T-cell (primary cell): Measurements from ENCODE around the gene CFAP46. TPM values are rescaled to one million over a fixed set of nuclear protein-coding genes. Genes with fewer than 3 reads are reported as not detected.

Experiments
- ATAC-seq, 4 experiments: fragments of 200-7000 bp in 3 of 4; fragments of 150-1000 bp in 1 of 4; cut with Tn5 transposase; replicated peaks in 1 of 4; 1 replicate in 3 of 4; 2 replicates in 1 of 4; pipeline ENCODE4 v1.10.0; 2021; ENCODE audit warnings: moderate library complexity in 3 of 4, mild to moderate bottlenecking in 2 of 4, moderate number of reproducible peaks in 1 of 4
- CTCF ChIA-PET, 2 donors: fragments of 300-600 bp; sonication (Branson Sonifier 250); formaldehyde crosslinking; loops; one replicate each; lab custom pipeline; 2022; ENCODE audit warnings: antibody characterized with exemption in 2 of 2; lab: Charles Lee
- POLR2A ChIA-PET, 2 donors: fragments of 300-600 bp; sonication (Branson Sonifier 250); formaldehyde crosslinking; loops; one replicate each; lab custom pipeline; 2022; ENCODE audit warnings: antibody characterized with exemption in 2 of 2; lab: Charles Lee
- DNase-seq, 35 experiments: peaks; one replicate each; pipeline versions ENCODE4 v3.0.0 to v3.0.0-alpha.2; 2013 to 2023
- H3K27ac ChIP-seq: one replicate; pipeline ENCODE4 v1.5.1; 2013; ENCODE audit warnings: low read length
- H3K27me3 ChIP-seq, 2 experiments: replicated peaks in 1 of 2; 1 replicate in 1 of 2; 2 replicates in 1 of 2; pipeline versions ENCODE4 v1.6.1 to v1.7.0; 2013; ENCODE audit warnings: low read length in 1 of 2, mixed read lengths in 1 of 2; ENCODE audit not compliant: control insufficient read depth in 2 of 2, insufficient read depth in 2 of 2; ENCODE audit errors: extremely low read depth in 1 of 2
- H3K36me3 ChIP-seq, 2 donors: 1 replicate in 1 of 2; 2 replicates in 1 of 2; pipeline versions ENCODE4 v1.6.1 to v1.7.0; 2013; ENCODE audit warnings: low read length in 1 of 2; ENCODE audit not compliant: control insufficient read depth in 2 of 2, insufficient read depth in 1 of 2; ENCODE audit errors: extremely low read depth in 1 of 2
- H3K4me1 ChIP-seq, 2 experiments: 1 replicate in 1 of 2; 2 replicates in 1 of 2; pipeline versions ENCODE4 v1.6.1 to v1.7.0; 2013; ENCODE audit warnings: low read length in 2 of 2, mixed read lengths in 1 of 2; ENCODE audit not compliant: insufficient read depth in 2 of 2, control insufficient read depth in 1 of 2; ENCODE audit errors: extremely low read depth in 1 of 2
- H3K4me3 ChIP-seq, 2 donors: 1 replicate in 1 of 2; 2 replicates in 1 of 2; pipeline versions ENCODE4 v1.5.1 to v1.7.0; 2013; ENCODE audit warnings: mild to moderate bottlenecking in 2 of 2, low read length in 1 of 2, moderate library complexity in 1 of 2; ENCODE audit not compliant: control insufficient read depth in 1 of 2; ENCODE audit errors: extremely low read depth in 1 of 2
- H3K9me3 ChIP-seq: 2 replicates; pipeline ENCODE4 v1.7.0; 2013
- H3K27ac Mint-ChIP-seq, 2 donors: one replicate each; pipeline ENCODE4 v1.8.0; 2020 to 2021; ENCODE audit warnings: mild to moderate bottlenecking in 2 of 2, mixed read lengths in 2 of 2
- H3K27me3 Mint-ChIP-seq, 2 donors: one replicate each; pipeline ENCODE4 v1.8.0; 2021 to 2022; ENCODE audit warnings: mixed read lengths in 2 of 2
- H3K36me3 Mint-ChIP-seq: one replicate; pipeline ENCODE4 v1.8.0; 2021; ENCODE audit warnings: mixed read lengths
- H3K4me1 Mint-ChIP-seq, 3 donors: one replicate each; pipeline ENCODE4 v1.8.0; 2020 to 2022; ENCODE audit warnings: mixed read lengths in 3 of 3, mild to moderate bottlenecking in 1 of 3
- H3K4me3 Mint-ChIP-seq, 3 donors: one replicate each; pipeline ENCODE4 v1.8.0; 2020 to 2022; ENCODE audit warnings: mild to moderate bottlenecking in 3 of 3, mixed read lengths in 3 of 3, moderate library complexity in 3 of 3
- H3K9me3 Mint-ChIP-seq, 3 donors: one replicate each; pipeline ENCODE4 v1.8.0; 2020 to 2022; ENCODE audit warnings: mixed read lengths in 3 of 3
- WGBS: methylation state at CpG from one replicate; pipeline ENCODE4 v1.1.5; 2013; ENCODE audit warnings: missing lambda C conversion rate; ENCODE audit not compliant: insufficient coverage; 5-methylcytosine and 5-hydroxymethylcytosine counted together
- total RNA-seq, 35 experiments: library from RNA in 6 of 35; stranded (reverse) in 6 of 35; fragments of 120-200 nt in 1 of 35; gene quantifications; one replicate each; pipeline versions ENCODE4 v1.2.1 to v1.2.4 and lab custom pipeline; 2013 to 2026

Gene CFAP46
- total RNA-seq, 5 donors from 2014 or later (not counting 1 experiment from before 2014, with no cell fraction given) = not detected

- DNase-seq (no peak), ATAC-seq (no peak)
- Histone ChIP-seq H3K27me3 (peaks cover 0 to 11% of the 10 kb centered on the region in 2 experiments), H3K9me3 (no peaks in the 10 kb centered on the region), H3K4me1 (no peaks in the 10 kb centered on the region), H3K4me3 (no peak overlapping the region), H3K36me3 (no peaks in the 10 kb centered on the region), H3K27ac (no peak overlapping the region)
- Mint-ChIP-seq H3K4me1 (no peaks in the 10 kb centered on the region), H3K36me3 (no peaks in the 10 kb centered on the region), H3K9me3 (peaks cover 0 to 2% (median 0%) of the 10 kb centered on the region in 3 donors), H3K27ac (no peak overlapping the region), H3K27me3 (no peaks in the 10 kb centered on the region), H3K4me3 (no peak overlapping the region)
- ChIA-PET CTCF (no interaction called here), POLR2A (no interaction called here)
- WGBS = 80% methylated on average over 2 of the region's 11 CpGs
Measured at GRCh38 chr10:132804287-132804686, 138.1 kb downstream of the CFAP46 start.

- H3K4me1 ChIP-seq = no peaks in the 10 kb centered on the region
- no peak for DNase-seq
Measured at GRCh38 chr10:132803416-132804210, 138.8 kb downstream of the CFAP46 start.

GRCh38 chr10:132802694-132803320 lies 139.6 kb downstream of the CFAP46 start:
- Histone ChIP-seq H3K27ac (no peak overlapping the region), H3K4me3 (no peak overlapping the region), H3K9me3 (no peaks in the 10 kb centered on the region), H3K36me3 (no peaks in the 10 kb centered on the region), H3K27me3 (peaks cover 0 to 9% of the 10 kb centered on the region in 2 experiments), H3K4me1 (no peaks in the 10 kb centered on the region)
- DNase-seq = no peak
- ATAC-seq = no peak
- Mint-ChIP-seq H3K4me3 (no peak overlapping the region), H3K27me3 (no peaks in the 10 kb centered on the region), H3K27ac (no peak overlapping the region), H3K9me3 (peaks cover 0 to 2% (median 0%) of the 10 kb centered on the region in 3 donors), H3K4me1 (no peaks in the 10 kb centered on the region), H3K36me3 (no peaks in the 10 kb centered on the region)
- POLR2A ChIA-PET = no interaction called here
- CTCF ChIA-PET = no interaction called here
- WGBS = 89% methylated on average over 11 of the region's 16 CpGs

More at GRCh38 chr10:132803416-132804210, 138.8 kb downstream of the CFAP46 start:
- no peak overlapping the region for H3K27ac ChIP-seq
- H3K27me3 Mint-ChIP-seq = no peaks in the 10 kb centered on the region
- no peak overlapping the region for H3K27ac Mint-ChIP-seq
- ATAC-seq = no peak
- CTCF ChIA-PET = no interaction called here
- peaks cover 0 to 2% (median 0%) of the 10 kb centered on the region in 3 donors for H3K9me3 Mint-ChIP-seq
- H3K4me3 Mint-ChIP-seq = no peak overlapping the region
- H3K9me3 ChIP-seq = no peaks in the 10 kb centered on the region
- H3K27me3 ChIP-seq = peaks cover 0 to 11% of the 10 kb centered on the region in 2 experiments
- no peaks in the 10 kb centered on the region for H3K36me3 ChIP-seq
- no peaks in the 10 kb centered on the region for H3K36me3 Mint-ChIP-seq
- H3K4me3 ChIP-seq = no peak overlapping the region
- no peaks in the 10 kb centered on the region for H3K4me1 Mint-ChIP-seq
- POLR2A ChIA-PET = no interaction called here
- WGBS = 84% methylated on average over 28 of the region's 34 CpGs

- Mint-ChIP-seq H3K27me3 (no peaks in the 10 kb centered on the region), H3K27ac (no peak overlapping the region), H3K36me3 (no peaks in the 10 kb centered on the region), H3K9me3 (peaks cover 0 to 2% (median 0%) of the 10 kb centered on the region in 3 donors), H3K4me1 (no peaks in the 10 kb centered on the region), H3K4me3 (no peak overlapping the region)
- Histone ChIP-seq H3K4me1 (no peaks in the 10 kb centered on the region), H3K4me3 (no peak overlapping the region), H3K27me3 (peaks cover 0 to 9% of the 10 kb centered on the region in 2 experiments), H3K36me3 (no peaks in the 10 kb centered on the region), H3K9me3 (no peaks in the 10 kb centered on the region), H3K27ac (no peak overlapping the region)
- WGBS = 96% methylated on average over 6 of the region's 8 CpGs
- POLR2A ChIA-PET = no interaction called here
- DNase-seq (no peak), ATAC-seq (no peak)
- CTCF ChIA-PET = no interaction called here
Measured at GRCh38 chr10:132802048-132802447, 140.3 kb downstream of the CFAP46 start.

DNA sequence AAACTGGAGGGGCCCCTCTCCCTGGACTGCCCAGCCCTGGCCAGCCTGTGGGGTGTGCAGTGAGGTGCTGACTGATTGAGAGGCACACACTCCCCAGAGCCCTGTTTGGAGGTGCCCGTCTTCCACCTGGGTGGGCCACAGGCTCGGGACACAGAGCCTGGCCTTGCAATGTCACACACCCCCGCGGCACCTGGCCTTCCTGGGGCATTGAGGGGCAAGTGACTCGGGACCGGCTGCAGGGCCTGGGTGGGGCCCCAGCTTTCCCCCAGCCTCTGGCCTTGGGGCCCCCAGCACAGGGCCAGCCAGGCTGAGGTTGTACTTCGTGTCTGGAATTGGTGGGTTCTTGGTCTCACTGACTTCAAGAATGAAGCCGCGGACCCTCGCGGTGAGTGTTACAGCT lies 142.5 kb downstream of the CFAP46 start:
- Histone ChIP-seq H3K27me3 (peaks cover 0 to 12% of the 10 kb centered on the region in 2 experiments), H3K9me3 (no peaks in the 10 kb centered on the region), H3K4me1 (no peaks in the 10 kb centered on the region), H3K4me3 (no peak overlapping the region), H3K27ac (no peak overlapping the region), H3K36me3 (no peaks in the 10 kb centered on the region)
- no peaks in the 10 kb centered on the region for H3K27me3 Mint-ChIP-seq
- no peaks in the 10 kb centered on the region for H3K36me3 Mint-ChIP-seq
- ATAC-seq = no peak
- no peaks in the 10 kb centered on the region for H3K4me1 Mint-ChIP-seq
- no peak for DNase-seq
- 94% methylated on average over 7 of the region's 11 CpGs for WGBS
- ChIA-PET CTCF (no interaction called here), POLR2A (no interaction called here)
- H3K27ac Mint-ChIP-seq = no peak overlapping the region
- no peak overlapping the region for H3K4me3 Mint-ChIP-seq
- H3K9me3 Mint-ChIP-seq = peaks cover 0 to 2% (median 0%) of the 10 kb centered on the region in 3 donors

DNA sequence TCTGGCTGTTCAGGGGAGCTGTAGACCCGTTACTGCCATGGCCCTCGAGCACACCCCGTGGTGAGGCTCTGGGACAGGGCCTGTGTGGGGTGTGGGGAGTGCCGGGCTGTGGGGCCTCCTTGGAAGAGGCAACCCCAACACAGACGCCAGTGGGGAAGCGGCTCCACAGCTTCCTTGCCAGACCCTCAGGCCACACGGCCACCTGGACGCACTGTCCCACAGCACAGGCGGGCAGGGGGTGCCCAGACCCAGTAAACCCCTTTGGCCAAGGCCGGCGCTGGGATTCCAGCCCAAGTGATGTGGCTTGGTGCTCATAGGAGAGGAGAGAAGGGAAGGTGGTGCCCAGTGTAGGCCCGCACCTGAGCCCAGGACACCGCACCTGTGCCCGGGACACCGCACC lies 143.5 kb downstream of the CFAP46 start:
- Mint-ChIP-seq H3K27ac (no peak overlapping the region), H3K27me3 (peaks cover 0 to 2% of the 10 kb centered on the region in 2 donors), H3K4me1 (no peaks in the 10 kb centered on the region), H3K9me3 (peaks cover 0 to 2% (median 0%) of the 10 kb centered on the region in 3 donors), H3K4me3 (no peak overlapping the region), H3K36me3 (no peaks in the 10 kb centered on the region)
- no peak for DNase-seq
- Histone ChIP-seq H3K4me3 (no peak overlapping the region), H3K36me3 (no peaks in the 10 kb centered on the region), H3K27ac (no peak overlapping the region), H3K9me3 (no peaks in the 10 kb centered on the region), H3K27me3 (peaks cover 0 to 17% of the 10 kb centered on the region in 2 experiments), H3K4me1 (no peaks in the 10 kb centered on the region)
- CTCF ChIA-PET = no interaction called here
- POLR2A ChIA-PET = no interaction called here
- no peak for ATAC-seq
- 83% methylated on average over 7 of the region's 15 CpGs for WGBS
